ENCODE data around the gene NLRP6. TPM values are rescaled to one million over a fixed set of nuclear protein-coding genes. Genes with fewer than 3 reads are reported as not detected.

The NLRP6 gene
- total RNA-seq, 2 donors from 2014 or later, result not detected

DNA sequence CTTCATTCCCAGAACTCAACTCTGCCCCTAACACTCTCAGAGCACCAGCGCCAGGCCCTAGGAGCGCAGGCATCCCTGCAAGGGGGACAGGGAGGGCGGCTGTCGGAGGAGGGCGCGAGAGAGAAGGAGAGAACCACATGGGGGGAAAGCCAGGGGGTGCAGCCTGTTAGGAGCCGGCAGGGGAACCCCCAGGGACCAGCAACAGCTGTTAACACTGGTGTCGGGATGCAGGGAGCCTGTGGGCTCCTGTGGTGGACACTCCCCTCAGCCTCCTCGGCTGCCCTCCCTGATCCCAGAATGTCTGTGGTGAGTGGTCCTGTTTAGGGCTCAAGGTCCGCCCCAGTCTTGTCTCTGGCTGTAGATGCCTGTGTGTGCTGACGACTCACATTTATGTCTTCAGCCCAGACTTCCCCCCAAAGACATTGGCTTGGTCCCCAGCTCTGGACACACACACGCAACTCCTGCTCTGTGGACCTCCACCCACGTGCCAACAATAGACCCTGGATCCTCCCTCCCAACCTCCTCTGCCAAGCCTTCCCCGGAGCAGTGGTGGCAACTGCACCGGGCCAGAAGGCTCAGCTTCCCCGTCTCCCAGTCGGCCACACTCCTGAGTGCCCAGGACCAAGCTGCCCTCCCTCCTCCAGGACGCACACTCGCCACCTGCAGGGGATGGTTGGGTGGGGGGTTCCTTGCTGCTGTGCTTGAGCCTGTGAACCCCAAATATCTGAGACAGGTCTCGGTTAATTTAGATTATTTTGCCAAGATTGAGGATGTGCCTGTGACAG lies 21.9 kb downstream of the NLRP6 start:
- no peaks in the 10 kb centered on the region for H3K9me3 ChIP-seq (ENCODE audit: control insufficient read depth, low read length)
- no peaks in the 10 kb centered on the region for H3K9me3 Mint-ChIP-seq
- no peaks in the 10 kb centered on the region for H3K36me3 Mint-ChIP-seq (ENCODE audit: low read depth)
- H3K27ac ChIP-seq (ENCODE audit: low read depth, low read length), result no peak overlapping the region
- peak; percentile 43 for TF ChIP-seq CTCF (conservative IDR thresholded peaks at IDR 0.05)
- peak overlapping the region; percentile 61 for H3K27ac Mint-ChIP-seq
- DNase-seq, result peak; percentile 75
- no peaks in the 10 kb centered on the region for H3K36me3 ChIP-seq (ENCODE audit: control insufficient read depth, insufficient read depth, low read length)
- H3K4me1 ChIP-seq (ENCODE audit: control insufficient read depth, insufficient read depth, low read length), result peaks cover 5% of the 10 kb centered on the region
- H3K4me3 ChIP-seq (ENCODE audit: low read length), result no peak overlapping the region
- no peaks in the 10 kb centered on the region for H3K27me3 Mint-ChIP-seq (ENCODE audit: insufficient read depth)
- H3K27me3 ChIP-seq (ENCODE audit: control insufficient read depth, insufficient read depth, low read length, poor library complexity, severe bottlenecking), result no peaks in the 10 kb centered on the region
- WGBS, 2 experiments (ENCODE audit: insufficient coverage in 1 of 2, insufficient read length in 1 of 2), result 78 to 83% methylated on average over 7 to 20 of the region's 20 CpGs
- no peak overlapping the region for H3K4me3 Mint-ChIP-seq
- H3K4me1 Mint-ChIP-seq, result peaks cover 20% of the 10 kb centered on the region
- no peak overlapping the region for H3K9ac ChIP-seq (ENCODE audit: extremely low read depth, low read length, poor library complexity, severe bottlenecking)

DNA sequence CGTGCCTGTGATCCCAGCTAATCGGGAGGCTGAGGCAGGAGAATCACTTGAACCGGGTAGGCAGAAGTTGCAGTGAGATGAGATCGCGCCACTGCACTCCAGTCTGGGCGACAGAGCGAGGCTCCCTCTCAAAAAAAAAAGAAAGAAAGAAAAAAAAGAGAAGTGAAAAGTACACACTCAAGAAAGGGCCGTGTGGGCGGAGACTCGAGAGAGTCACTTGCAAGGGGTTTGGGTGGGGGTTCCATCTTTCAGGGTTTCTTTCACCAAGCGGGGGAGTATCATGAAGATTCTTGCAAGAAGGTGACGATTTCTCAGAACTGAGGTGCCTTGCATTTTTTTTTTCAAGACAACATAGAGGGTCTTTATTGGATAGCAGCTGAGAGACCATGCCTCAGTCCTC lies 25.2 kb downstream of the NLRP6 start:
- no peak overlapping the region for H3K4me3 ChIP-seq (ENCODE audit: low read length)
- H3K4me3 Mint-ChIP-seq, result no peak overlapping the region
- no peak for DNase-seq
- peaks cover 41% of the 10 kb centered on the region for H3K4me1 Mint-ChIP-seq
- H3K27me3 Mint-ChIP-seq (ENCODE audit: insufficient read depth), result no peaks in the 10 kb centered on the region
- H3K27ac ChIP-seq (ENCODE audit: low read depth, low read length), result no peak overlapping the region
- H3K9ac ChIP-seq (ENCODE audit: extremely low read depth, low read length, poor library complexity, severe bottlenecking), result no peak overlapping the region
- H3K4me1 ChIP-seq (ENCODE audit: control insufficient read depth, insufficient read depth, low read length), result peaks cover 5% of the 10 kb centered on the region
- H3K9me3 Mint-ChIP-seq, result no peaks in the 10 kb centered on the region
- TF ChIP-seq CTCF (conservative IDR thresholded peaks at IDR 0.05), result no peak
- H3K27me3 ChIP-seq (ENCODE audit: control insufficient read depth, insufficient read depth, low read length, poor library complexity, severe bottlenecking), result no peaks in the 10 kb centered on the region
- no peaks in the 10 kb centered on the region for H3K36me3 Mint-ChIP-seq (ENCODE audit: low read depth)
- WGBS, 2 experiments (ENCODE audit: insufficient coverage in 1 of 2, insufficient read length in 1 of 2), result 94 to 98% methylated on average over 11 to 12 of the region's 12 CpGs
- no peaks in the 10 kb centered on the region for H3K36me3 ChIP-seq (ENCODE audit: control insufficient read depth, insufficient read depth, low read length)
- H3K9me3 ChIP-seq (ENCODE audit: control insufficient read depth, low read length), result no peaks in the 10 kb centered on the region
- no peak overlapping the region for H3K27ac Mint-ChIP-seq

DNA sequence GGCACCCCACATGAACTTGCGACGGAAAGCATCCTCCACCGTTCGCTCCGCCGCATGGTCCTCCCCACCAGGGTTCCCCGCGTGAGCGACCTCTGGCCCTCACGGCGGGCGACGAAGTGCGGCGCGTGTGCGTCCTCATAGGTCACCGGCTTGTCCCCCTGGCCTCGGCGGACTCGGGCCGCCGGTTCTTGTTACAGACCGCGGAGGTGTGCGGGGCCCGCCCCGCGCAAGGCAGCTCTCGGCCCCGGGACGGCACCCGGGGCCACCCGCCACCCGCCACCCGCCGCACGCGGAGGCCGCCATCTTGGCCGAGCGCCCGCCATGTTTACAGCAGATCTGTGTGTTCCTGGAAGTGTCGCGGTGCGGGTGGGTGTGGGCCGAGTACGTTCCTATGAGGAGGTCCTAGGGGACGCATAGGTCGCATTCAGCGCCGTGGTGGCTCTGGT lies 25.9 kb downstream of the NLRP6 start:
- 96 to 97% methylated on average over 45 to 52 of the region's 52 CpGs for WGBS, 2 experiments (ENCODE audit: insufficient coverage in 1 of 2, insufficient read length in 1 of 2)
- no peak for DNase-seq
- Histone ChIP-seq H3K27ac (ENCODE audit: low read depth, low read length) (no peak overlapping the region), H3K4me3 (ENCODE audit: low read length) (no peak overlapping the region), H3K4me1 (ENCODE audit: control insufficient read depth, insufficient read depth, low read length) (peaks cover 5% of the 10 kb centered on the region), H3K27me3 (ENCODE audit: control insufficient read depth, insufficient read depth, low read length, poor library complexity, severe bottlenecking) (no peaks in the 10 kb centered on the region), H3K9me3 (ENCODE audit: control insufficient read depth, low read length) (no peaks in the 10 kb centered on the region), H3K9ac (ENCODE audit: extremely low read depth, low read length, poor library complexity, severe bottlenecking) (no peak overlapping the region), H3K36me3 (ENCODE audit: control insufficient read depth, insufficient read depth, low read length) (no peaks in the 10 kb centered on the region)
- Mint-ChIP-seq H3K27ac (no peak overlapping the region), H3K9me3 (no peaks in the 10 kb centered on the region), H3K4me1 (peaks cover 44% of the 10 kb centered on the region), H3K36me3 (ENCODE audit: low read depth) (no peaks in the 10 kb centered on the region), H3K27me3 (ENCODE audit: insufficient read depth) (no peaks in the 10 kb centered on the region), H3K4me3 (no peak overlapping the region)
- TF ChIP-seq CTCF (conservative IDR thresholded peaks at IDR 0.05), result no peak
